Keratinocyte (primary cell): ENCODE results near the gene ABCC9.
"Not testable (repeated sequence)": the region's sequence is repeated elsewhere in the genome, so short reads cannot be mapped to it uniquely, and the experiment has no call there.

ENCODE experiments used
- EZH2 ChIP-seq: IDR thresholded peaks from one replicate; pipeline ENCODE4 v1.6.1; 2012; ENCODE audit warnings: inconsistent platforms, mild to moderate bottlenecking, low read length, moderate library complexity
- TF ChIP-seq, protein P1 (sequence below), 3 experiments: IDR thresholded peaks in 1 of 3; conservative IDR thresholded peaks in 1 of 3; optimal IDR thresholded peaks in 1 of 3; 2 replicates in 2 of 3; 3 replicates in 1 of 3; pipeline versions ENCODE3 to v1.5.1; 2011; ENCODE audit warnings: low read length in 3 of 3, mild to moderate bottlenecking in 3 of 3, moderate library complexity in 2 of 3, control low read depth in 1 of 3, inconsistent platforms in 1 of 3; ENCODE audit not compliant: insufficient read depth in 2 of 3; ENCODE audit errors: extremely low read depth in 1 of 3

- TF ChIP-seq EZH2 = not testable (repeated sequence)
- TF ChIP-seq, protein P1, sequence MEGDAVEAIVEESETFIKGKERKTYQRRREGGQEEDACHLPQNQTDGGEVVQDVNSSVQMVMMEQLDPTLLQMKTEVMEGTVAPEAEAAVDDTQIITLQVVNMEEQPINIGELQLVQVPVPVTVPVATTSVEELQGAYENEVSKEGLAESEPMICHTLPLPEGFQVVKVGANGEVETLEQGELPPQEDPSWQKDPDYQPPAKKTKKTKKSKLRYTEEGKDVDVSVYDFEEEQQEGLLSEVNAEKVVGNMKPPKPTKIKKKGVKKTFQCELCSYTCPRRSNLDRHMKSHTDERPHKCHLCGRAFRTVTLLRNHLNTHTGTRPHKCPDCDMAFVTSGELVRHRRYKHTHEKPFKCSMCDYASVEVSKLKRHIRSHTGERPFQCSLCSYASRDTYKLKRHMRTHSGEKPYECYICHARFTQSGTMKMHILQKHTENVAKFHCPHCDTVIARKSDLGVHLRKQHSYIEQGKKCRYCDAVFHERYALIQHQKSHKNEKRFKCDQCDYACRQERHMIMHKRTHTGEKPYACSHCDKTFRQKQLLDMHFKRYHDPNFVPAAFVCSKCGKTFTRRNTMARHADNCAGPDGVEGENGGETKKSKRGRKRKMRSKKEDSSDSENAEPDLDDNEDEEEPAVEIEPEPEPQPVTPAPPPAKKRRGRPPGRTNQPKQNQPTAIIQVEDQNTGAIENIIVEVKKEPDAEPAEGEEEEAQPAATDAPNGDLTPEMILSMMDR (optimal IDR thresholded peaks at IDR 0.05 in 1 of 3, IDR thresholded peaks at IDR 0.05 in 1 of 3, conservative IDR thresholded peaks at IDR 0.05 in 1 of 3; ENCODE audit: extremely low read depth in 1 of 3, insufficient read depth in 2 of 3, low read length in 3 of 3) = not testable (repeated sequence)
Measured at GRCh38 chr12:21782723-21783122, 158.5 kb downstream of the ABCC9 start.
